ENCODE results near the gene DHRS4. TPM values are rescaled to one million over a fixed set of nuclear protein-coding genes. Genes with fewer than 3 reads are reported as not detected.
A peak's percentile ranks its signal among the peaks of the same experiment; 100 is the strongest.

The DHRS4 gene
- total and polyA plus RNA-seq, 2 donors from 2014 or later, result 23.4 to 247 TPM

DNA sequence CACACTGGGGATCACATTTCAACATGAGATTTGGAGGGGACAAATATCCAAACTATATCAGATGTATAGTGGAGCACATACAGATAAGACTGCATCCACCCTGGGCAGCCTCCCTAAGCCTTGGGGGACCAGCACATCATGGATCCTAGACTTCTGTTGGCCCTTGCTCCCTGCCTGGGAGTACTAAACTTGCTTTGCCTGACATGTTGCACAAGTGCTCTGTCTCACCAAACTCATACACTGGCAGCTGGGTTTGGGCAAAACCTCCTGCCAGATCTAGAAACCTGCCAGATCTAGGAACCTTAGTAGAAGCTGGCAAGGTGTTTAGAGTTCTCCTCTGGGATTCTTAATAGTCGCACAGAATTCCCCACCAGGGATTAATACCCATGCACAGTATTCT is 18.4 kb upstream of the DHRS4 start:
- Histone ChIP-seq H3K36me3 (ENCODE audit: control insufficient read depth in 2 of 3, insufficient read depth in 3 of 3, low read length in 3 of 3) (peaks cover 0 to 3% (median 0%) of the 10 kb centered on the region in 3 donors), H3K9ac (ENCODE audit: low read length in 3 of 3) (no peak overlapping the region), H3K9me3 (ENCODE audit: control insufficient read depth in 2 of 3, insufficient read depth in 1 of 3, low read length in 3 of 3) (no peaks in the 10 kb centered on the region), H3K27ac (ENCODE audit: low read depth in 2 of 2, low read length in 2 of 2) (peak overlapping the region in 1 of 2 donors; percentile 28), H3K27me3 (ENCODE audit: control insufficient read depth, insufficient read depth, low read length) (no peaks in the 10 kb centered on the region), H3K4me3 (ENCODE audit: low read length in 3 of 3) (no peak overlapping the region), H3K4me1 (ENCODE audit: control insufficient read depth in 2 of 3, insufficient read depth in 2 of 3, low read depth in 1 of 3, low read length in 3 of 3) (peaks cover 13 to 33% (median 16%) of the 10 kb centered on the region in 3 donors)
- FAIRE-seq (no peak), DNase-seq (no peak)
- TF ChIP-seq CTCF (IDR thresholded peaks at IDR 0.05; ENCODE audit: borderline replicate concordance, extremely low read depth, insufficient read depth), result no peak
- intact Hi-C loops (cut with DNase I), result loop anchor here (10.0 kb wide), 1 partner anchor 300 kb away; the partner anchor contains the start of gene DHRS2

- FAIRE-seq, result no peak
- H3K4me1 ChIP-seq (ENCODE audit: control insufficient read depth in 2 of 3, insufficient read depth in 2 of 3, low read depth in 1 of 3, low read length in 3 of 3), result peaks cover 16 to 28% (median 18%) of the 10 kb centered on the region in 3 donors
- H3K4me3 ChIP-seq (ENCODE audit: low read length in 3 of 3), result no peak overlapping the region
- no peaks in the 10 kb centered on the region for H3K9me3 ChIP-seq (ENCODE audit: control insufficient read depth in 2 of 3, insufficient read depth in 1 of 3, low read length in 3 of 3)
- H3K27me3 ChIP-seq (ENCODE audit: control insufficient read depth, insufficient read depth, low read length), result no peaks in the 10 kb centered on the region
- H3K9ac ChIP-seq (ENCODE audit: low read length in 3 of 3), result no peak overlapping the region
- H3K27ac ChIP-seq (ENCODE audit: low read depth in 2 of 2, low read length in 2 of 2), result peak overlapping the region in 1 of 2 donors; percentile 13
- no peak for DNase-seq
- peaks cover 0 to 4% (median 3%) of the 10 kb centered on the region in 3 donors for H3K36me3 ChIP-seq (ENCODE audit: control insufficient read depth in 2 of 3, insufficient read depth in 3 of 3, low read length in 3 of 3)
- TF ChIP-seq CTCF (IDR thresholded peaks at IDR 0.05; ENCODE audit: borderline replicate concordance, extremely low read depth, insufficient read depth), result no peak
- intact Hi-C loops (cut with DNase I), result loop anchor here (10.0 kb wide), 1 partner anchor 301 kb away; the partner anchor contains the start of gene DHRS2
Measured at GRCh38 chr14:23936084-23936829, 17.3 kb upstream of the DHRS4 start.

GRCh38 chr14:23937203-23937602 is 16.4 kb upstream of the DHRS4 start:
- Histone ChIP-seq H3K4me3 (ENCODE audit: low read length in 3 of 3) (no peak overlapping the region), H3K27ac (ENCODE audit: low read depth in 2 of 2, low read length in 2 of 2) (no peak overlapping the region), H3K9me3 (ENCODE audit: control insufficient read depth in 2 of 3, insufficient read depth in 1 of 3, low read length in 3 of 3) (no peaks in the 10 kb centered on the region), H3K4me1 (ENCODE audit: control insufficient read depth in 2 of 3, insufficient read depth in 2 of 3, low read depth in 1 of 3, low read length in 3 of 3) (peaks cover 14 to 24% (median 18%) of the 10 kb centered on the region in 3 donors), H3K27me3 (ENCODE audit: control insufficient read depth, insufficient read depth, low read length) (no peaks in the 10 kb centered on the region), H3K36me3 (ENCODE audit: control insufficient read depth in 2 of 3, insufficient read depth in 3 of 3, low read length in 3 of 3) (peaks cover 0 to 4% (median 3%) of the 10 kb centered on the region in 3 donors), H3K9ac (ENCODE audit: low read length in 3 of 3) (no peak overlapping the region)
- intact Hi-C loops (cut with DNase I), result loop anchor here (10.0 kb wide), 1 partner anchor 302 kb away; the partner anchor contains the start of gene DHRS2
- TF ChIP-seq CTCF (IDR thresholded peaks at IDR 0.05; ENCODE audit: borderline replicate concordance, extremely low read depth, insufficient read depth), result no peak
- no peak for FAIRE-seq
- DNase-seq, result peak in 3 of 5 donors; percentile 55 to 85 (median 84)
